Mesendoderm (in vitro differentiated cells): ENCODE measurements around the gene LILRB2.
"Not testable (repeated sequence)": the region's sequence is repeated elsewhere in the genome, so short reads cannot be mapped to it uniquely, and the experiment has no call there.

Source experiments
- DNase-seq: peaks from one replicate; pipeline ENCODE4 v3.0.0; 2013
- H2AK5ac ChIP-seq: 2 replicates; pipeline ENCODE4 v1.6.1; 2013; ENCODE audit warnings: low read length, inconsistent platforms
- H2BK120ac ChIP-seq: 2 replicates; pipeline ENCODE4 v1.6.1; 2013; ENCODE audit warnings: low read depth, mild to moderate bottlenecking, low read length, moderate library complexity, mixed read lengths
- H2BK15ac ChIP-seq: replicated peaks from 2 replicates; pipeline ENCODE4 v1.6.1; 2013; ENCODE audit warnings: low read depth, mild to moderate bottlenecking, moderate library complexity
- H2BK5ac ChIP-seq: 2 replicates; pipeline ENCODE4 v1.6.1; 2013; ENCODE audit warnings: low read length, inconsistent platforms
- H3K18ac ChIP-seq: 2 replicates; pipeline ENCODE4 v1.6.1; 2013; ENCODE audit warnings: mild to moderate bottlenecking, low read length, mixed read lengths
- H3K23ac ChIP-seq: one replicate; pipeline ENCODE4 v1.6.1; 2013; ENCODE audit warnings: low read length
- H3K27ac ChIP-seq: 2 replicates; pipeline ENCODE4 v1.5.1; 2013; ENCODE audit warnings: low read depth, mild to moderate bottlenecking, inconsistent platforms, low read length, moderate library complexity
- H3K27me3 ChIP-seq: 2 replicates; pipeline ENCODE4 v1.6.1; 2013; ENCODE audit warnings: low read length, control low read depth, mild to moderate bottlenecking, inconsistent platforms; ENCODE audit not compliant: insufficient read depth, poor library complexity
- H3K36me3 ChIP-seq: 2 replicates; pipeline ENCODE4 v1.6.1; 2013; ENCODE audit warnings: low read length, inconsistent platforms; ENCODE audit not compliant: control insufficient read depth, insufficient read depth
- H3K4ac ChIP-seq: one replicate; pipeline ENCODE4 v1.6.1; 2013; ENCODE audit warnings: low read depth, mild to moderate bottlenecking, low read length, moderate library complexity
- H3K4me1 ChIP-seq: 2 replicates; pipeline ENCODE4 v1.6.1; 2013; ENCODE audit warnings: low read depth, low read length, inconsistent platforms; ENCODE audit not compliant: control insufficient read depth
- H3K4me2 ChIP-seq: 2 replicates; pipeline ENCODE4 v1.6.1; 2013; ENCODE audit warnings: low read length
- H3K4me3 ChIP-seq: 2 replicates; pipeline ENCODE4 v1.5.1; 2013; ENCODE audit warnings: mild to moderate bottlenecking, low read length
- H3K56ac ChIP-seq: one replicate; pipeline ENCODE4 v1.6.1; 2013; ENCODE audit warnings: low read length
- H3K79me1 ChIP-seq: 2 replicates; pipeline ENCODE4 v1.6.1; 2013; ENCODE audit warnings: low read length, inconsistent platforms
- H3K79me2 ChIP-seq: 2 replicates; pipeline ENCODE4 v1.6.1; 2013; ENCODE audit warnings: mild to moderate bottlenecking, low read length; ENCODE audit not compliant: control insufficient read depth, insufficient read depth
- H3K9ac ChIP-seq: 2 replicates; pipeline ENCODE4 v1.6.1; 2013; ENCODE audit warnings: low read length, inconsistent platforms
- H4K5ac ChIP-seq: one replicate; pipeline ENCODE4 v1.6.1; 2013; ENCODE audit warnings: low read length
- H4K8ac ChIP-seq: one replicate; pipeline ENCODE4 v1.6.1; 2013; ENCODE audit warnings: low read depth, mild to moderate bottlenecking, control low read depth, low read length, moderate library complexity
- WGBS: extraction: QIAGEN DNeasy Blood & Tissue Kit; methylation state at CpG from one replicate; pipeline ENCODE4 v1.1.7; 2013; ENCODE audit warnings: low lambda C conversion rate, missing lambda C conversion rate; ENCODE audit not compliant: insufficient coverage; ENCODE audit errors: extremely low coverage; 5-methylcytosine and 5-hydroxymethylcytosine counted together

LILRB2 gene

DNA sequence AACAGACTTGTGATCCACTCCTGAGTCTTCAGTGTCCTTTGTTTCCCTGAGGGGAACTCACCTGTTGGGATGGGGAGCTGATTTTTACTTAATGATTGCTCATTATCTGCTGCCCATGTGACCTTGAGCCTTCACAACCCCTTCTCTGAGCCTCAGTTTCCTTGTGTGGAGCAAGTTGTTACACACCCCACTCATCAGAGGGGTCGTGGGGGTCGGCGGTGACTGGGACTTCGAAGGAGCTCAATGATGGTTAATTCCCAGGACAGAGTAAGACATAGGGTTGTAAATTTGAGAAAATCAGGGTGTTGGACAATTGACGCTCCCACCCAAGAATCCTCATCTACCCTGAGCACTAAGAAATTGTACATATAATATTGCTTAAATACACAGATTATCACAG lies 18.6 kb upstream of the LILRB2 start:
- Histone ChIP-seq H2AK5ac (no peak overlapping the region), H3K4me1 (no peaks in the 10 kb centered on the region), H3K9ac (no peak overlapping the region), H3K79me1 (no peaks in the 10 kb centered on the region), H3K56ac (no peak overlapping the region), H3K18ac (no peak overlapping the region), H3K4ac (no peak overlapping the region), H4K5ac (no peak overlapping the region), H3K27ac (no peak overlapping the region), H3K4me3 (no peak overlapping the region), H3K79me2 (no peaks in the 10 kb centered on the region), H4K8ac (no peak overlapping the region), H3K23ac (no peak overlapping the region), H2BK15ac (no peak overlapping the region), H3K27me3 (no peaks in the 10 kb centered on the region), H3K4me2 (no peak overlapping the region), H2BK120ac (no peak overlapping the region), H3K36me3 (no peaks in the 10 kb centered on the region), H2BK5ac (no peak overlapping the region)
- no CpG with 5 or more reads among the region's 5 CpGs for WGBS
- DNase-seq = no peak

DNA sequence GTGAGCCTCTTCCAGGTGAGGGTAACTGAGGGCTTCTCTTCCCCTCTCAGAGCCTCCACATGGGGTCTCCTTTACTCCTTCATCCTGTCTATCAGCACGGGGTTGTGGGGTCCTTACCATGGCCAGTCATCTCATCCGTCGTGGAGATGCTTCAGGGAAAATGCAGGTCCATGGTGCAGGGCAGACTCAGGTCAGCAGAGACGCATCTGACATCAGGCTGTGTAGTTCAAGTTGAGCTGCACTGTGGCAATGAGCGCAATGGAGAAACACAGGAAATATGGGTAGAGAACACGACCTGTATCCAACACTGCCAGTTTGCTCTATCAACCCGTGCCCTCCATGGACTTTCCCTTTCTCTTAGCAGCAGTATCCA lies 18.2 kb upstream of the LILRB2 start:
- no peaks in the 10 kb centered on the region for H3K79me2 ChIP-seq
- H3K18ac ChIP-seq = no peak overlapping the region
- no peak overlapping the region for H3K56ac ChIP-seq
- no peak overlapping the region for H3K4me2 ChIP-seq
- H3K4me1 ChIP-seq = no peaks in the 10 kb centered on the region
- no peak overlapping the region for H3K23ac ChIP-seq
- no CpG with 5 or more reads among the region's 7 CpGs for WGBS
- no peaks in the 10 kb centered on the region for H3K36me3 ChIP-seq
- no peak overlapping the region for H3K9ac ChIP-seq
- no peak overlapping the region for H3K4me3 ChIP-seq
- DNase-seq = no peak
- H3K27me3 ChIP-seq = no peaks in the 10 kb centered on the region
- H2AK5ac ChIP-seq = no peak overlapping the region
- H2BK15ac ChIP-seq = no peak overlapping the region
- H3K79me1 ChIP-seq = no peaks in the 10 kb centered on the region
- no peak overlapping the region for H4K5ac ChIP-seq
- no peak overlapping the region for H2BK120ac ChIP-seq
- H3K27ac ChIP-seq = no peak overlapping the region
- H3K4ac ChIP-seq = no peak overlapping the region
- no peak overlapping the region for H2BK5ac ChIP-seq
- no peak overlapping the region for H4K8ac ChIP-seq

DNA sequence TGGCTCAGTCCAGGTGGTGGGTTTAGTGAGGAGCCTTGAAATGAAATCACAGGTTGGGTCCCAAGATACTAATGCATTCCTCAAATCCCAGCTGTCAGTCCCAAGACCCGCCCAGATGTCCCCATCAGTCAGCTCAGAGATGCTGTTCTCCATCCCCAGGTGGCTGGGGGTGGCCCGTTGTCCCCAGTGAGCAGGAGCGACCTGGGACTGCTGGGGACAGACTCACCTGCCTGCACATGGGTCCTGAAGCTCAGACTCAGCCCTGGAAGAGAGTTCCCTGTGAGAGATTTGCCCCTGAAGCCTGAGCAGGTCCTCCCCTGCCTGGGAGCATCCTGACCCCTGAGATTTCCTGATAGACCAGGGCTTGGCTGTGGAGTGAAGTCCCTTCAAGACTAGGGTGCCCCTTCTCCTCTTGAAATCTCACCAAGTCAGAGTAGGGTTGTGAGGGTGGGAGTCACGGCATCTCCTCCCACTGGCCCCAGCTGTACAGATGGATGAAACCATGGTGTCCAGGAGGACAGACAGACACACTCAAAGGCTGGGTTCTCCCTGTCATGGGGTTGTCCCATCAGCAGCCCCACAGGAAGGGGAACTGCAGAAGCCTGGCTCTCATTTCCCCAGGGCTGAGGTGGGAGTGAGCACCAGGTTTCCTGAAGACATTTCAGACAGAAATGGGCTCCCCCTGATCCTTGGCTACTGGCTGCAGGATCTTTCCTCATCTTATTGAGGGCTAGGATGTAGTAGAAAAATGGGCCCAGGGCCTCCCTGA lies 17.6 kb upstream of the LILRB2 start:
- no peaks in the 10 kb centered on the region for H3K27me3 ChIP-seq
- no peak for DNase-seq
- no CpG with 5 or more reads among the region's 4 CpGs for WGBS
- H2BK15ac ChIP-seq = no peak overlapping the region
- no peak overlapping the region for H2BK120ac ChIP-seq
- H4K5ac ChIP-seq = no peak overlapping the region
- H3K4ac ChIP-seq = no peak overlapping the region
- H3K4me2 ChIP-seq = no peak overlapping the region
- H3K23ac ChIP-seq = no peak overlapping the region
- no peaks in the 10 kb centered on the region for H3K79me1 ChIP-seq
- no peak overlapping the region for H3K18ac ChIP-seq
- no peaks in the 10 kb centered on the region for H3K36me3 ChIP-seq
- no peaks in the 10 kb centered on the region for H3K4me1 ChIP-seq
- no peak overlapping the region for H2BK5ac ChIP-seq
- H3K27ac ChIP-seq = no peak overlapping the region
- H3K56ac ChIP-seq = no peak overlapping the region
- H3K79me2 ChIP-seq = no peaks in the 10 kb centered on the region
- no peak overlapping the region for H2AK5ac ChIP-seq
- no peak overlapping the region for H4K8ac ChIP-seq
- H3K9ac ChIP-seq = no peak overlapping the region
- no peak overlapping the region for H3K4me3 ChIP-seq

DNA sequence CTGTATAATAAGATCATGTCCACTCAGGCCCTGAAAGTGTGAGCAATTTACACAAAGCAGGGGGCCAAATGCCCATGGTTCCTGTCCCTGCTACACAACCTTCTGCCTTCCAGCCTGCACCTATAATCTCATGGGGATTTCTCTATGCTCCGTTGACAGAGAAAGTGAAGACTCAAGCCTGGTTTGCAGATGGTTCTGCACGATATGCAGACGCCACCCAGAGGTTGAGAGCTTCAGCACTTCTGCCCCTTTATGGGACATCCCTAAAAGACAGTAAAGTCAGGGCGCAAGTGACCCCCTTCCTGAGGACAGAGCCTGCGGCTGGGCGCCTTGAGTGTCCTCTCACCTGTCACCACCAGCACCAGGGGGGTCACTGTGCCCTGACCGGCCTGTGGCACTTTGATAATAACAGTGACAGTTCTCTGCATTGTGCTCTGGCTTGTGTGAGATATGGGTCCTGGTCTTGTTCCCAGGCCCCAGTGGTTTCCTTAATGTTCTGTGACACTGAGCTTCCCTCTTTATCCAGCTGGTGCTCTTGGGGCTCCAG lies 16.9 kb upstream of the LILRB2 start:
- H2AK5ac ChIP-seq = no peak overlapping the region

DNA sequence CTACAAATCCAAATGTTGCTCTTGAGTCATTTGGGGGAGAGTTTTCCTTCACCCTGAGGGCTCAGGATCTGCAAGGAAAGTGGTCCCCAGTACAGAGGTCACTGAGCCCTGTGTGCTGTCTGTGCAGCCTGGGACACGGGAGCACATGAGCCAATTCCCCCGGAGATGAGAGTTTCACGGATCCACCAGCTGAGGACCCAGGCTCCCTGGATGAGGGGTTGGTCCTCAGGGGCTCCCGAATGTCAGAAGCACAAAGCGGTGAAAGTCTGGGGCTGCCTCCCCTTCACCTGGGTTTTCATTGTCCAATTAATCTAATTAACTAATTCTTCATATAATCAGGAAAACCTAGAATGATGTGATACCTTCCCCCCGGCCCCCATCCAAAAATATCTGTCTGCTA lies 13.6 kb upstream of the LILRB2 start:
- Histone ChIP-seq H3K36me3 (no peaks in the 10 kb centered on the region), H3K23ac (no peak overlapping the region), H3K27ac (no peak overlapping the region), H3K4ac (no peak overlapping the region), H3K27me3 (no peaks in the 10 kb centered on the region), H2BK5ac (no peak overlapping the region), H2BK15ac (no peak overlapping the region), H4K5ac (no peak overlapping the region), H3K56ac (no peak overlapping the region), H3K9ac (no peak overlapping the region), H3K4me3 (no peak overlapping the region), H3K79me2 (no peaks in the 10 kb centered on the region), H3K4me2 (no peak overlapping the region), H2BK120ac (no peak overlapping the region), H3K79me1 (no peaks in the 10 kb centered on the region), H3K18ac (no peak overlapping the region), H3K4me1 (no peaks in the 10 kb centered on the region), H2AK5ac (no peak overlapping the region), H4K8ac (no peak overlapping the region)
- no peak for DNase-seq
- no CpG with 5 or more reads among the region's 6 CpGs for WGBS

More for the DNA sequence above, 16.9 kb upstream of the LILRB2 start:
- no peak overlapping the region for H3K56ac ChIP-seq
- H4K8ac ChIP-seq = no peak overlapping the region
- DNase-seq = peak; percentile 4
- no peak overlapping the region for H3K4me2 ChIP-seq
- no CpG with 5 or more reads among the region's 7 CpGs for WGBS
- H3K4me1 ChIP-seq = no peaks in the 10 kb centered on the region
- no peak overlapping the region for H3K18ac ChIP-seq
- H3K4ac ChIP-seq = no peak overlapping the region
- H3K23ac ChIP-seq = no peak overlapping the region
- H3K9ac ChIP-seq = no peak overlapping the region
- H3K27ac ChIP-seq = no peak overlapping the region
- no peak overlapping the region for H2BK5ac ChIP-seq
- no peaks in the 10 kb centered on the region for H3K27me3 ChIP-seq
- H2BK120ac ChIP-seq = no peak overlapping the region
- H3K79me2 ChIP-seq = no peaks in the 10 kb centered on the region
- no peak overlapping the region for H2BK15ac ChIP-seq
- H3K36me3 ChIP-seq = no peaks in the 10 kb centered on the region
- no peaks in the 10 kb centered on the region for H3K79me1 ChIP-seq
- H4K5ac ChIP-seq = no peak overlapping the region
- H3K4me3 ChIP-seq = no peak overlapping the region

DNA sequence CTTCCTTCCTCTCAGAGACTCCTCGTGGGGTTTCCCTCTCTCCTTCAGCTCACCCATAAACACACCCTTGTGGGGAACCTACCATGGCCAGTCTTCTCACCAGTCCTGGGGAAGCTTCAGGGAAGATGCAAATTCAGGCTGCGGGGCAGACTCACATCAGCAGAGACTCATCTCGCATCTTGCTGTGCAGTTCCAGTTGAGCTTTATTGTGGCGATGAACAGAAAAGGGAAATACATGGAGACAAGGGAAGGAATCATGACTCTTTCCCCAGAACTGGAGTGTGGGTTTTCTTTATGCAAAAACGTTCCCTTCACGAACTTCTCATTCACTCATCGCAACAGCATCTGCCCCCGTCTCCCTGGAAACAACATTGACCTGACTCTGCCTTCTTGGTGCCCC lies 8.2 kb upstream of the LILRB2 start:
- H3K18ac ChIP-seq = not testable (repeated sequence)

More for the DNA sequence above, 8.2 kb upstream of the LILRB2 start:
- H3K4me2 ChIP-seq, DNase-seq, H3K79me2 ChIP-seq, H3K27ac ChIP-seq, H3K56ac ChIP-seq, H3K36me3 ChIP-seq, H4K5ac ChIP-seq, H3K4me3 ChIP-seq, H3K27me3 ChIP-seq, H3K9ac ChIP-seq, H2BK5ac ChIP-seq, H2AK5ac ChIP-seq, H4K8ac ChIP-seq, H3K4ac ChIP-seq, H3K23ac ChIP-seq, H2BK120ac ChIP-seq, H3K4me1 ChIP-seq, H2BK15ac ChIP-seq, H3K79me1 ChIP-seq: not testable (repeated sequence)
- no CpG with 5 or more reads among the region's 8 CpGs for WGBS
